ENCODE results near the gene SYDE2.

The SYDE2 gene

DNA sequence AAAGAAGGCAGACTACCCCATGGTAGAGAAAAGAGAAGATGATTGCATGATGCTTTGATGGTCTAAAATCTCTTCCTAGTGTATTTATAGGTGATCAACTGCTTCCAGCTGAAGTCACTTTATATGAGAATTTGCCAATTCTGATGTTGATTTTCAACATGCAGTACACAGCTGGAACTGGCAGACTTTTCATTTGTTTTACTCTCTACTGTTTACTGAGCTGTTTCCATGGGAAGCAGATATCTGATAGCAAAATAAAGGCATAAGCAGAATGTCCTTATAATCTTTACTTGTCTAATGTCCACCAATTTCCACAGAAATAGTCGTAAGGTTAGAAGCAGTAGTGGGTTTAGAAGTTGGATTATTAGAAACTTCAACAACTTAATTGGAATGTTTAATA, 74.9 kb downstream of the SYDE2 start:
- DNase-seq (ENCODE audit: low spot score), result no peak

DNA sequence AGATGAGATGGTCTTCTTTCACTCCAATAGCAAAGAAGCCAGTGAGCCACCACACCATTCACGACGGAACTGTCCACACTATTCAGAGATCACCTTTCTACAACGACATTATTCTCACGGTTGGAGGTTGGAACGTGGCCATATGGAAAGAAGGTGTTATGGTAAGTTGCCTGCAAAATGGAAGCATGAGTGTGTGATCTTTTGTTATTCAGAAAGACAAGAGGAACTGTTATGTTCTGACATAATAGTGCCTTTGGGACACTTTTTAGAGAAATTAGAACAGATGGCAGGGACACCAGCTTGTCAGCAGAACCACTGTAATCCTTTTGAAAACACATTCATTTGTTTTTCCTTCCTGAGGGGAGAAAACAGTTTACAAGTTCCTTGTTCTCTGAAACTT, 76.7 kb downstream of the SYDE2 start:
- no peak for DNase-seq (ENCODE audit: low spot score)

DNA sequence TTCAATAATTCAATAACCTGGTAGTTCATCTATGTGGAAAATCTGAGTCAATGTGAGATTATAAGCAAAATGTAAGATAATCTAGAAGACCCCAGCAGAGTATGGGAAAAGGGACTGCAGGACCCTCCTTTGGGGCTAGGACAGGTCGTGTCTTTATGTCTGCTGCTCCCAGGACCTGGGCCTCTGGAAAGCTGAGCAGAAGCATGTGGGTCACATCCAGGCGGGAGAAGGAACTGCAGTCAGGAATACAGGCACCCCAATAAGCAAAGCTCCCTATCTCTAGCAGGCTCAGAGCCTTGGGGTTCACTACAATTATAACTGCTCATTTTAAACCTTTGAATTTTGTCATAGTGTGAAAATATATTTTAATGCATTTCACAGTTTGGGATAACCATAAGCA, 78.6 kb downstream of the SYDE2 start:
- DNase-seq (ENCODE audit: low spot score), result no peak

DNA sequence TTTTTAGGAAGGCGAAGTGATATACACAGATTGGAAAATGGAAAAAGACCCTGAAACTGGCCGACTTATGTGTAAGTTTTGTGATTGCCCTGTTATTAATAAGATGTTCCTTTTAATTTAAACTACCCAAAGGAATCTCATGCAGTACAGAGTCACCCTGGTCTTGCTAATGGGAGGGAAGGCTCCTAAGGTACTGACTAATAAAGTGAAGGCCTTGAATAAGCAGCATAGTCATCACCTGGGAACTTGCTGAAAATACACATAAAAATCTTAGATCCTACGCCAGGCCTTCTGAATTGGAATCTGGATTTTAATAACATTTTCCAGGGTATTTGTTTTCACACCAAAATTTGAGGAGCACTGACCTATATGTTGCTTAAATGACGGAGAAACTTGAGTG, 79.1 kb downstream of the SYDE2 start:
- no peak for DNase-seq (ENCODE audit: low spot score)

DNA sequence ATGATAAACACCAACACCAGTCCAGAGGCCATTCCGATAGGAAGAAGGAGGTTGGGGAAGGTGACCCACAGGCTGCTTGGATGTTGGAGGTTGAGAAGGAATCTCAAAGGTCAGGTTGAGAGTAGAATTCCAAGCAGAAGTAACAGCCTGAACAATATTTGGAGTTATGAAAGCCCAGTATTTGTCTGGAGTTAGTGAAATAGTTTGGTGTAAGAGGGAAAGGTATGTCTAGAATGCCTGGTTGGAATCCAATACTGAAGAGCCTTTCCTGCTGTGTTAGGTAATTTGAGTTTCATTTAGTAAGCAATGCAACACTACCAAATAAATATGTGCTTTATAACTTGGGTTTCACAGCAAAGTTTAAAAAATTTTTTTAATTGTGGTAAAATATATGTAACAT, 82.1 kb downstream of the SYDE2 start:
- DNase-seq (ENCODE audit: low spot score), result no peak

DNA sequence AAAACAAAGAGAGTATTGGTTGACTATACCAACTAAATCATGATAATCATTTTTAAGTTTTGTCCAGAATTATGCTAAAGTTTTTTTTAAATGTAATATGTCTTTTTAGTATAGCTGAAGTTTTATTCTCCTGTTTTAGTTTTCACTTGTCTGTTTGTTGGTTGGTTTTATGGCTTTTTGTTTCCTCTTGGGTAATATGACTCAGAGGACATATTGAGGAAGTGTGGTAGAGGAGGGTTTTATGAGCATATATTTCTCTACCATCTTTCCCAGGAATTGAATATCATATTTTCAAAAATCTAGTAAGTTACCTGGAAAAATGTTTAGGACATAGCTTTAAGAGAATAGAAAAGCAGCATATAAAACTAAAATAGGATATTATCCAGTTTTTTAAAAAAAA, 84.0 kb downstream of the SYDE2 start:
- no peak for DNase-seq (ENCODE audit: low spot score)

DNA sequence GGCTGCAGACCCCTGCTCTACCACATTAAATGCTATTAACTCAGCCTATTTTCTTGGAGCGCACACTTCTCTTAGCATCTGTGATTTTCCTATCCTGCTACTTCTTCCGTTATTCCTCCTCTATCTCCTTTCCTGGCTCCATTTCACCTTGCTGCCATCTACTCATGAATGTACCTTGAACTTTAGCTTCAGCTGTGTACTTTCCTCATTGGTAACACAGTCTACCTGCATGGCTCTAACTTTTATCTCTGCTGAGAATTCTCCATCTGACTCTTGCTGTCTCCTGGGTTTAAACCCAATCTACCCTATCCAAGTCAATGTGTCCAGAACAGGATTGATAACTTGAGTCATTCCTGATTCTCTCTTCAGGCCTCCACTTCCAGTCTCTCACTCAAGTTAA, 84.9 kb downstream of the SYDE2 start:
- no peak for DNase-seq (ENCODE audit: low spot score)

DNA sequence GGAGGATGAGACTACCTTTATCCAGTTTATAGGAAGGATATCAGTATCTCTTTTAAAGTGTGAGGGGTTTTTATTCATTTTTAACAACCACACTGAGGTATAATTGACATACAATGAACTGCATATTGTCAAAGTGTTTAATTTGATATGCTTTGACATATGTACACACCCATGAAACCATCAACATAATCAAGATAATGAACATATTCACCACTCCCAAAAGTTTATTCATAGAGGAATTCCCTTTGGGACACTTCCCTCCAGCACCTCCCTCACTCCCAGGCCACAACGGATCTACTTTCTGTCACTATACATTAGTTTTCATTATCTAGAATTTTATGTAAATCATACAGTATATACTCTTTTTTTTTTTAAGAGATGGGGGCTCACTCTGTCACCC, 89.1 kb downstream of the SYDE2 start:
- no peak for DNase-seq (ENCODE audit: low spot score)

DNA sequence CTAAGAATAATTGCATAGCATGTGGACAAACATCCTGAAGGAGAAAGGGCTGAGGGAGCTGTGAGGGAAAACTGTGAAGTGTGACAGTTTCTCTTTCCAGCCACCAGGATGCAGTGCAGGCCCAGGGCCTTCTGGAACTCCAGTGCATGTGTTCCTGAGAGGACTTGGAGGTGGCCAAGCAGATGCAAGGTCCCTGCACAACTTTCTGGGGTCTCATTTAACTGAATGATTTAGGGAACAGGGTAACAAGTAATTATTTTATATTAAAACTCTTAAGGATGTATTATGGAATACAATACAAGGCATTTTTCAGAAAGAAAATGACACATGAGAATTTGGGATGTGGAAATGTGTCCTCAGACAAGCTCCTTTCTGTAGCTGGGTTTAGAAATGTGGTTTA, 91.3 kb downstream of the SYDE2 start:
- peak; percentile 69 for DNase-seq (ENCODE audit: low spot score)
